Neural cell (in vitro differentiated cells): ENCODE results near the gene CABYR.

ENCODE experiments used
- CTCF ChIP-seq: fragments of 450-650 bp; IDR thresholded peaks from 2 replicates; pipeline ENCODE4 v1.5.1; 2014; ENCODE audit warnings: antibody characterized with exemption, mild to moderate bottlenecking, moderate library complexity; ENCODE audit not compliant: poor library complexity, severe bottlenecking
- EZH2 ChIP-seq: fragments of 200-600, 300-800 bp; shearing (Covaris generic), sonication (generic); IDR thresholded peaks from 2 replicates; pipeline ENCODE4 v1.6.1; 2014; ENCODE audit warnings: antibody characterized with exemption, low read length, borderline replicate concordance, mild to moderate bottlenecking; ENCODE audit not compliant: insufficient read depth, poor library complexity, severe bottlenecking
- POLR2AphosphoS5 ChIP-seq: IDR thresholded peaks from 2 replicates; pipeline ENCODE4 v1.6.1; 2012
- TF ChIP-seq, protein P1 (sequence below): IDR thresholded peaks from 2 replicates; pipeline ENCODE4 v1.6.1; 2012; ENCODE audit warnings: borderline replicate concordance

DNA sequence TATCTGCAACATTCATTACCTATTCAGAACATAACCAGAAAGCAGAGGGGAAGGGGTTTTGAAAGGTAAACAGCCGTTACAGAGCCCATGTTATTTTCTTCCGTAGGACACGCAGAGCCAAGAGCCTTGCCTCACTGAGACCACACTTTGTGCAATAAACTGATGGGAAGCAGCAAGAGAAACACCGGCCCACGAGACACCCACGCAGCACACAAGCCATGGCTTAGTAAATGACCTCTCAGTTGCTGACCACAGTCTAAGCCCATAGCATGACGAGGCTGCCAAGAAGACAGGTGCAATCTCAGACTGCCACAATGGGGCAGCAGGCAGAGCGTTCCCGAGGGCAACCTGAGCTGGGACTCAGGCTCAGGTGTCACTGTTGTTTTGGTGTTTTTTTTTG is 59.6 kb downstream of the CABYR start:
- TF ChIP-seq POLR2AphosphoS5 (no peak), CTCF (no peak), EZH2 (no peak)
- TF ChIP-seq, protein P1, sequence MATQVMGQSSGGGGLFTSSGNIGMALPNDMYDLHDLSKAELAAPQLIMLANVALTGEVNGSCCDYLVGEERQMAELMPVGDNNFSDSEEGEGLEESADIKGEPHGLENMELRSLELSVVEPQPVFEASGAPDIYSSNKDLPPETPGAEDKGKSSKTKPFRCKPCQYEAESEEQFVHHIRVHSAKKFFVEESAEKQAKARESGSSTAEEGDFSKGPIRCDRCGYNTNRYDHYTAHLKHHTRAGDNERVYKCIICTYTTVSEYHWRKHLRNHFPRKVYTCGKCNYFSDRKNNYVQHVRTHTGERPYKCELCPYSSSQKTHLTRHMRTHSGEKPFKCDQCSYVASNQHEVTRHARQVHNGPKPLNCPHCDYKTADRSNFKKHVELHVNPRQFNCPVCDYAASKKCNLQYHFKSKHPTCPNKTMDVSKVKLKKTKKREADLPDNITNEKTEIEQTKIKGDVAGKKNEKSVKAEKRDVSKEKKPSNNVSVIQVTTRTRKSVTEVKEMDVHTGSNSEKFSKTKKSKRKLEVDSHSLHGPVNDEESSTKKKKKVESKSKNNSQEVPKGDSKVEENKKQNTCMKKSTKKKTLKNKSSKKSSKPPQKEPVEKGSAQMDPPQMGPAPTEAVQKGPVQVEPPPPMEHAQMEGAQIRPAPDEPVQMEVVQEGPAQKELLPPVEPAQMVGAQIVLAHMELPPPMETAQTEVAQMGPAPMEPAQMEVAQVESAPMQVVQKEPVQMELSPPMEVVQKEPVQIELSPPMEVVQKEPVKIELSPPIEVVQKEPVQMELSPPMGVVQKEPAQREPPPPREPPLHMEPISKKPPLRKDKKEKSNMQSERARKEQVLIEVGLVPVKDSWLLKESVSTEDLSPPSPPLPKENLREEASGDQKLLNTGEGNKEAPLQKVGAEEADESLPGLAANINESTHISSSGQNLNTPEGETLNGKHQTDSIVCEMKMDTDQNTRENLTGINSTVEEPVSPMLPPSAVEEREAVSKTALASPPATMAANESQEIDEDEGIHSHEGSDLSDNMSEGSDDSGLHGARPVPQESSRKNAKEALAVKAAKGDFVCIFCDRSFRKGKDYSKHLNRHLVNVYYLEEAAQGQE, result no peak
